Spinal cord (tissue), 10 donors: ENCODE results near the gene GHR. TPM values are rescaled to one million over a fixed set of nuclear protein-coding genes. Genes with fewer than 3 reads are reported as not detected.

Experiments used
- DNase-seq, 6 donors: peaks; one replicate each; pipeline versions ENCODE4 v3.0.0 to v3.0.0-alpha.2; 2013 to 2015; ENCODE audit warnings: low spot score in 6 of 6, low read depth in 4 of 6
- H3K27ac ChIP-seq: one replicate; pipeline ENCODE4 v1.5.1; 2013; ENCODE audit warnings: low read depth, low read length, control low read depth
- H3K27me3 ChIP-seq: one replicate; pipeline ENCODE4 v1.6.1; 2013; ENCODE audit warnings: low read length; ENCODE audit not compliant: control insufficient read depth, insufficient read depth
- H3K36me3 ChIP-seq: one replicate; pipeline ENCODE4 v1.6.1; 2013; ENCODE audit warnings: low read length; ENCODE audit not compliant: control insufficient read depth, insufficient read depth
- H3K4me1 ChIP-seq: one replicate; pipeline ENCODE4 v1.6.1; 2013; ENCODE audit warnings: low read length; ENCODE audit not compliant: control insufficient read depth, insufficient read depth
- H3K4me3 ChIP-seq: one replicate; pipeline ENCODE4 v1.5.1; 2013; ENCODE audit warnings: low read depth, low read length, control low read depth
- H3K9me3 ChIP-seq: one replicate; pipeline ENCODE4 v1.6.1; 2013; ENCODE audit warnings: low read length; ENCODE audit not compliant: control insufficient read depth, insufficient read depth
- WGBS: methylation state at CpG from one replicate; pipeline ENCODE4 v1.1.5; 2013; ENCODE audit warnings: missing lambda C conversion rate; ENCODE audit not compliant: insufficient coverage; 5-methylcytosine and 5-hydroxymethylcytosine counted together
- polyA plus RNA-seq, 2 donors: library from polyadenylated mRNA; unstranded; fragments of 120-200 nt; gene quantifications; one replicate each; pipeline ENCODE4 v1.2.1, GENCODE V29; 2013; ENCODE audit not compliant: insufficient read length in 2 of 2
- total RNA-seq, 2 donors: library from RNA; depleted of rRNA in 1 of 2; stranded (reverse); fragments of 120-200 nt in 1 of 2; fragments of >200 nt in 1 of 2; gene quantifications; one replicate each; pipeline versions ENCODE4 v1.2.3 to v1.2.4, GENCODE V29; 2013 to 2014
- donor health status: healthy.

GHR gene
- total and polyA plus RNA-seq, 4 donors, result 9.9 to 12.7 (median 11.7) TPM

DNA sequence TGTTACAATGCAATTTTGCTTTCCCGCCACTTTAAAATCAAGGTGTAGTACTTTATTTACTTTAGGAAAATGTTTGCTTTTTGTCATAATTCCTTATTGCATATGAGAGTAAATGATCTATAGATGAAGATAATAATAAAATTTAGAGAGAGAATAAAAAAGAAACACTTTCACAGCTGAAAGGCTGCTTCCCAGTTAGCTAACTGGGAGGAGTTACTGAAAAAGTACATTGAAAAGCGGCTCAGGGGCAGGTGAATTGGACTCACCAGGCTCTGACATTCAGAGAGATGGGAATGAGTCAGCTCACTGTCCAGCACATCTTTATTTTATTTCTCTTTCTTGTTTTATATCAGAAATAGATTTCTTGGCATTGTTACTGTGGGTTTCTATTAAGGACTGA, 201.7 kb downstream of the GHR start:
- H3K27me3 ChIP-seq, result no peaks in the 10 kb centered on the region
- no peak overlapping the region for H3K4me3 ChIP-seq
- H3K27ac ChIP-seq, result no peak overlapping the region
- no peak for DNase-seq
- H3K36me3 ChIP-seq, result no peaks in the 10 kb centered on the region
- no CpG with 5 or more reads among the region's 2 CpGs for WGBS
- H3K4me1 ChIP-seq, result no peaks in the 10 kb centered on the region
- no peaks in the 10 kb centered on the region for H3K9me3 ChIP-seq

DNA sequence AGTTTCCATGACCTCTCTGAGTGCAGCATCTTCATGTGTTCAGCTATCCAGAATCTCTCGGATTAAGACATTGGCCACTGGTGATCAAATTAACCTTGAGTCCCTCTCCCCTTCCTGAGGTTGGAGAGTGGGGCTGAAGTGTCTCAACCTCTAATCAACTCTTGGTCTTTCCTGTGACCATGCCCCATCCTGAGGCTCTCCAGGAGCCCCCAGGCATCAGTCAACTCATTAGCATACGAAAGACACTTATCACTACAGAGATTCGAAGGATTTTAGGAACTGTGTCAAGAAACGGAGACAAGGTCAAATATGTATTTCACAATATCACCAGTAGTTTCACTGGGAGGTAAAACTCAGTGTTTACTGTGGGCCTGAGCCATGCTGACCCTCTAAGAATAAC, 203.2 kb downstream of the GHR start:
- no peaks in the 10 kb centered on the region for H3K4me1 ChIP-seq
- 100% methylated on average over 1 of the region's 4 CpGs for WGBS
- no peaks in the 10 kb centered on the region for H3K36me3 ChIP-seq
- no peak overlapping the region for H3K27ac ChIP-seq
- no peak for DNase-seq
- H3K4me3 ChIP-seq, result no peak overlapping the region
- H3K9me3 ChIP-seq, result no peaks in the 10 kb centered on the region
- H3K27me3 ChIP-seq, result no peaks in the 10 kb centered on the region

DNA sequence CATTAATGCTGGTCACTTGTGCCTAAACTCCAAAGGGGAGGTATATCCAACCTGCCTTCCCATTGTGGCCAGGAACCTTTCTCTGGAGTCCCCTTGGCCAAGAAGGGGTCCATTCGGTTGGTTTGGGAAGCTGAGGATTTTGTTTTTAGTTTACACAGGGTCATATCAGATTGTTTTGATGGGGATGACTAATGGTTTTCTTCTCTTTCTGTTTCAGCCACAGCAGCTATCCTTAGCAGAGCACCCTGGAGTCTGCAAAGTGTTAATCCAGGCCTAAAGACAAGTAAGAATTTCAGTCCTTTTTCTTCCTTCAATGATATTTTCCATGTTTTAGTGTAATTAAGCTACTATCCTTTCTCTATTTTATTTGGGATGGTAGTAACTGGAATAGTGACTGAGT, 205.6 kb downstream of the GHR start:
- no peaks in the 10 kb centered on the region for H3K27me3 ChIP-seq
- H3K9me3 ChIP-seq, result no peaks in the 10 kb centered on the region
- no CpG with 5 or more reads among the region's 1 CpG for WGBS
- no peaks in the 10 kb centered on the region for H3K36me3 ChIP-seq
- H3K4me1 ChIP-seq, result no peaks in the 10 kb centered on the region
- no peak for DNase-seq
- H3K4me3 ChIP-seq, result no peak overlapping the region
- no peak overlapping the region for H3K27ac ChIP-seq

DNA sequence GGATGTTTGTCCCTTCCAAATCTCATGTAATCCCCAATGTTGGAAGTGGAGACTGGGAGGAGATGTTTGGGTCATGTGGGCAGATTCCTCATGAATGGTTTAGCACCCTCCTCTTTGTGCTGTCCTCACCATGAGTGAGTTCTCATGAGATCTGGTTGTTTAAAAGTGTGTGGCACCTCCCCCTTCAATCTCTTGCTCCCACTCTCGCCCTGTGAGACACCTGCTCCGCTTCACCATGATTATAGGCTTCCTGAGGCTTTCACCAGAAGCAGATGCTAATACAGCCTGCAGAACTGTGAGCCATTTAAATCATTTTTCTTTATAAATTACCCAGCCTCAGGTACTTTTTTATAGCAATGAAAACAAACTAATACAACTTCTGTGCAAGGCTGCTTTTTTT, 206.0 kb downstream of the GHR start:
- Histone ChIP-seq H3K27ac (no peak overlapping the region), H3K27me3 (no peaks in the 10 kb centered on the region), H3K36me3 (no peaks in the 10 kb centered on the region), H3K9me3 (no peaks in the 10 kb centered on the region), H3K4me1 (no peaks in the 10 kb centered on the region), H3K4me3 (no peak overlapping the region)
- DNase-seq, result no peak
- WGBS, result 100% methylated on average over 1 of the region's 2 CpGs

DNA sequence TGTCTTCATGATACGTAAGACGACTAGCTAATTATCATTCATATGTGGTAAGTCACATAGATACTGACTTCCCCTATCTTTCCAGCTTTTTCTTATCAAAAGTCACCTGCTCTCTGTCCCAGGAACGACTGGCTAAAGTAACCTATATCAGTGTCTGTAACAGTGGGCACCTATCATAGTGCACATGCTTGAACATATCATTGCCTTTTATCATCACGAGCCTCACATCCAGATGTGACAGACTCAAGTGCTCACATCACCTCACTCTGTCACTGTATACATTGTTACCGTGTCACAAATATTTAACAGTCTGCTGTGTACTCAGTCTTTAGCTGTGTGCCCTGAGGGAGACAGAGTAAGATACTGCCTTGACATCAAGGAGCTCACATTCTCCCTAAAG, 208.0 kb downstream of the GHR start:
- H3K36me3 ChIP-seq, result no peaks in the 10 kb centered on the region
- H3K4me3 ChIP-seq, result no peak overlapping the region
- H3K4me1 ChIP-seq, result no peaks in the 10 kb centered on the region
- WGBS, result 79% methylated on average over 3 of the region's 5 CpGs
- no peaks in the 10 kb centered on the region for H3K27me3 ChIP-seq
- no peak overlapping the region for H3K27ac ChIP-seq
- DNase-seq, result no peak
- H3K9me3 ChIP-seq, result no peaks in the 10 kb centered on the region

DNA sequence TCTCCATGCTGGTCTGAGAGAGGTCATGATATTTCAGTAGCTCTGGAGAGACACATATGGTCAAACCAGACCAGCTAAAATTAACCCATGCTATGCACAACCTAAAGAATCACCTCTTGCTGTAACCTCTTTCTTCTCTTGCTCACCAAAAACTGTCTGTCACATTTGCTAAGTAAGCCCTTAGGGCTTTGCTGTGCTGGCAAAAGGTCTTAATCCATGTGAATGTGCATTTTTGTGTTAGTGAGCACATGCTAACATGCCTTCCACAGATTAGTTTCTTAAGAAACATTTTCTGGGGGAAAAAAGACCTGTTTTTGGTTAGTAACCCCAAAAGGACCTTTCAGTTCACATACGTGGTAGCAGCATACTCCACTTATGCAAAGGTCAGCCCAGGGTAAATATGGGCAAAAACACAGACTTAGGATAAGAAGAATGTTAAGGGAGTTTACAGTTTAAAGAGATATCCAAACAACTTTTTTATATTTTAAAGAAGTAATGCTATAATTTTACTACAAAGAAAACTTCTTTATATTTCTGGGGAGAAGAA, 209.2 kb downstream of the GHR start:
- Histone ChIP-seq H3K27me3 (no peaks in the 10 kb centered on the region), H3K27ac (no peak overlapping the region), H3K4me3 (no peak overlapping the region), H3K36me3 (no peaks in the 10 kb centered on the region), H3K4me1 (no peaks in the 10 kb centered on the region), H3K9me3 (no peaks in the 10 kb centered on the region)
- no CpG with 5 or more reads among the region's 1 CpG for WGBS
- DNase-seq, result no peak

DNA sequence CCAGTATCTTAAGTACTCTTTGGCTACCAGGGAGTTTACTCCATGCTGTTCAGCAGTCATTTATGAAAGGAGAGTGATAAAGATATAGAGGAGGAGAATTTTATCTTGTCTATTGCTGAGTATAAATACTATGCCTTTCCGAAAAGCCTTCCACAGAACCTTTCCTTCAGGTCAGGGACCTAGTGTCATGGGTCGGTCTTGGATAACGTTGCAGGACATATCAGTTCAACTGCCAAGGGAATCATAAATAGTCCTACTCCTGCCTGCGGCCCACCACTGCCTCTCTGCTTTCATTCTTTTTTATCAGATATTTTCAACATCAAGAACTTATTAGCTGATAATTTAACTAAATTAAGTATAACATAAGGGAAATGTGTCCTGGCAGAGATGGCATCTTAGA, 211.3 kb downstream of the GHR start:
- Histone ChIP-seq H3K27me3 (no peaks in the 10 kb centered on the region), H3K4me3 (no peak overlapping the region), H3K27ac (no peak overlapping the region), H3K9me3 (no peaks in the 10 kb centered on the region), H3K4me1 (no peaks in the 10 kb centered on the region), H3K36me3 (no peaks in the 10 kb centered on the region)
- WGBS, result 100% methylated on average over 3 of the region's 4 CpGs
- no peak for DNase-seq

DNA sequence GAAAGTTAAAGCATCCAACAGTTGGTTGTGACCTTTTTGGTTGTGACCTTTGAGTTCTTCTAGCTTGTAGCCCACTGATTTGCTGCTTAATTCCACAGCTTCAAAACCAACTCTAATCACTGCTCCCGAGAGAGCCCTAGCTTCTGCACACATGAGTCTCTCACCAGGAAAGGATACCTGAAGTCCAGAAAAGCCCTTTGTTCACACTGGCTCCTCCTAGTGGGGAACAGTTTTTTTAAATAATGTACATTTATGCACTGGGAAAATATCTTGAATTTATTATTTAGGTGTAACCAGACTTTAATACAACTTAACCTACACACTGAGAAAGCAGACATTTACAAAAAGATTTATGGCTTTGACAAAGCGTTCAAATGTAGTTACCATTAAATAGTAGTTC, 213.2 kb downstream of the GHR start:
- no peak overlapping the region for H3K27ac ChIP-seq
- no peak for DNase-seq
- H3K9me3 ChIP-seq, result no peaks in the 10 kb centered on the region
- WGBS, result no CpG with 5 or more reads among the region's 2 CpGs
- H3K4me1 ChIP-seq, result no peaks in the 10 kb centered on the region
- H3K36me3 ChIP-seq, result no peaks in the 10 kb centered on the region
- H3K27me3 ChIP-seq, result no peaks in the 10 kb centered on the region
- no peak overlapping the region for H3K4me3 ChIP-seq

DNA sequence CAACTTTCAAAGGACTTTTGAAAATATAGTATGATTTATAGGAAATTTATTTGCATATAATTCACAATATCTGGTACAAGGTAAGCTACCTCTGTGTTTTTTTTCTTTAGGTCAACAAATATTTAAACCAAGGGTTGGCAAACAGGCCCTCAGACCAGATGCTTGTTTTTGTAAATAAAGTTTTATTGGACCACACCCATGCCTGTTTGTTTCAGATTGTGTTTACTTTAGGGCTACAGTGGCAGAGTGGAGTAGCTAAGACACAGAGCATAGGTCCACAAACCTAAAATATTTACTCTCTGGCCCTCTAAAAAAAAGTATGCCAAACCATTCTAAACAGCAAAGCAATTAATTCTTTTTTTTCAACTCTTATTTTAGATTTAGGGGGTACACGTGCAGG, 213.7 kb downstream of the GHR start:
- WGBS, result no CpG with 5 or more reads among the region's 1 CpG

DNA sequence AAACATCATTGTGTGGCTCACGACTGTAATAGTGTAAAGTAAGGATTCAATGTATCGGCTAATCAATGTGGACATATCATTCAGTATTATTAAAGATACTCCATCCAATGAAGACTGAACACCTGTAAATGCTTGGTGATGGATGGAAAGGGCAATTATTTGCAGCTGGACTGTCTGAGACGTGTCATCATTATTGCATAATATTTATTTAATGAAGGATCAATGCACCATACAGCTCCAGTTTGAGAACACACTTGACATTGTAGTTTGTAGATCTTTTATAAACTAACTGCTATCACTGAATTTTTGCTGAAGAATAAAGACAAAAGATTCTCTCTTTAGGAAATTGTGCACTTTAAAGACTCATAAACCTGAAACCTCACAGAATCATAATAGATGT, 215.7 kb downstream of the GHR start:
- no CpG with 5 or more reads among the region's 3 CpGs for WGBS
- H3K4me1 ChIP-seq, result no peaks in the 10 kb centered on the region
- no peaks in the 10 kb centered on the region for H3K9me3 ChIP-seq
- no peaks in the 10 kb centered on the region for H3K27me3 ChIP-seq
- no peak overlapping the region for H3K4me3 ChIP-seq
- H3K27ac ChIP-seq, result no peak overlapping the region
- DNase-seq, result no peak
- H3K36me3 ChIP-seq, result no peaks in the 10 kb centered on the region

More for the DNA sequence above, 213.7 kb downstream of the GHR start:
- Histone ChIP-seq H3K4me1 (no peaks in the 10 kb centered on the region), H3K27me3 (no peaks in the 10 kb centered on the region), H3K4me3 (no peak overlapping the region), H3K27ac (no peak overlapping the region), H3K9me3 (no peaks in the 10 kb centered on the region), H3K36me3 (no peaks in the 10 kb centered on the region)
- no peak for DNase-seq
